ENCODE measurements around the gene DAPL1.

The DAPL1 gene

GRCh38 chr2:158778243-158778642, 16.9 kb upstream of the DAPL1 start:
- no peak for DNase-seq

- DNase-seq, result no peak
Measured at GRCh38 chr2:158779621-158780020, 15.5 kb upstream of the DAPL1 start.

GRCh38 chr2:158781353-158781961, 13.7 kb upstream of the DAPL1 start:
- DNase-seq, result no peak

- DNase-seq, result no peak
Measured at GRCh38 chr2:158782136-158782535, 13.0 kb upstream of the DAPL1 start.

GRCh38 chr2:158782616-158783015, 12.5 kb upstream of the DAPL1 start:
- no peak for DNase-seq

- no peak for DNase-seq
Measured at GRCh38 chr2:158783923-158784322, 11.2 kb upstream of the DAPL1 start.

GRCh38 chr2:158786897-158787296, 8.2 kb upstream of the DAPL1 start:
- no peak for DNase-seq

GRCh38 chr2:158788951-158789350, 6.2 kb upstream of the DAPL1 start:
- no peak for DNase-seq

GRCh38 chr2:158796652-158797051, 1.5 kb downstream of the DAPL1 start:
- DNase-seq, result no peak

GRCh38 chr2:158797963-158798700, 3.0 kb downstream of the DAPL1 start:
- no peak for DNase-seq

- no peak for DNase-seq
Measured at GRCh38 chr2:158799181-158799580, 4.1 kb downstream of the DAPL1 start.

GRCh38 chr2:158803506-158803905, 8.4 kb downstream of the DAPL1 start:
- no peak for DNase-seq

GRCh38 chr2:158805255-158805654, 10.1 kb downstream of the DAPL1 start:
- DNase-seq, result no peak

GRCh38 chr2:158805936-158806335, 10.8 kb downstream of the DAPL1 start:
- DNase-seq, result no peak

- no peak for DNase-seq
Measured at GRCh38 chr2:158806941-158807340, 11.8 kb downstream of the DAPL1 start.

- DNase-seq, result no peak
Measured at GRCh38 chr2:158808426-158808825, 13.3 kb downstream of the DAPL1 start.

- DNase-seq, result no peak
Measured at GRCh38 chr2:158809816-158810215, 14.7 kb downstream of the DAPL1 start.

GRCh38 chr2:158810731-158811460, 15.8 kb downstream of the DAPL1 start:
- no peak for DNase-seq

- DNase-seq, result no peak
Measured at GRCh38 chr2:158815166-158815565, 20.0 kb downstream of the DAPL1 start.

- DNase-seq, result no peak
Measured at GRCh38 chr2:158815658-158816057, 20.5 kb downstream of the DAPL1 start.

- DNase-seq, result no peak
Measured at GRCh38 chr2:158817588-158817987, 22.5 kb downstream of the DAPL1 start.

- no peak for DNase-seq
Measured at GRCh38 chr2:158818511-158818910, 23.4 kb downstream of the DAPL1 start.

- no peak for DNase-seq
Measured at GRCh38 chr2:158822193-158822592, 27.1 kb downstream of the DAPL1 start.
